Measurements from ENCODE around the gene PAX8.

PAX8 gene

DNA sequence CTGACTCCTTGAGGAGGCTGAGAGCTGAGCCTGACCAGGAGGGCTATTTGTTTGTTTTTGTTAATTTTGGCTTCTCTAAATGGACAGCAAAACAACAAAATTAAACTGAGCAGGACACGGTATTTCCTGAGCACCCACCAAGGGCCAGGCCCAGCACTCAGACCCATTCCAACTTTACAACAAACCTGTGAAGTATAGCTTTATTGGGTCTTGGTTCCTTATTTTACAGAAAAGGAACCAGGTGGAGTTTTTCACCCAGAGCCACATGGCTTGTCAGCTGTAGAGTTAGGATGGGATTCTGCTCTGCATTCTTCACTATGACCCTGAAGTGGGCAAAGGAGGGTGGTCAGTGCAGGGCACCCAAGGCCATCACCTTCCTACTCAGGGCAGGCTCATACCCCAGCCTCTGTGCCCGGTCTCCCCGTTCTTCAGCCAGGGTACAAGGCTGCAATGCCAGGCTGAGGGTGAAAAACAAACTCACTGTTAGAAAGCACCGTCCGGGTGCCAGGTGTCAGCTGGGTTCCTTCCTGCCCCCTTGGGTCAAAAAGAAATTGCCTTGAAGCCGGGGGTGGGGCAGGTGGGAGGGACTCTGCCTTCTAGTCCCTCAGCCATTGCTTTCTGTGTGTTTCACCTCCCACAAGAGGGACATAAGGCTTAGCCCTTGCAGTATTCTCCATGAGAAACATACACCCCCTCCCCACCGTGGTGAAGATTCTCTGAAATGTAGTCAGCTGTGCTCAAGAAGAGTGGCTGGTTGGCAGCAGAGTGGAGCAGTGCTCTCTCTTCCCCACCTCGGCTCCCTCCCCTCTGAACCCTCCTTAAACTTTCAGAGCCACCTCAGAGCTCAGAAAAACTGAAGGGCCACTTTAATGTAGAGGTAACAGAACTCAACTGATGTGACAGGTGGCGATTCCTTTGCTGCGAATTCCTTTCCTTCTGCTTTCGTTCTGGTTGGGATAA, 102.7 kb downstream of the PAX8 start:
- Histone ChIP-seq H3K9me3 (ENCODE audit: control insufficient read depth, low read length) (no peaks in the 10 kb centered on the region), H3K4me3 (ENCODE audit: low read length) (no peak overlapping the region), H3K36me3 (ENCODE audit: control insufficient read depth, insufficient read depth, low read length, severe bottlenecking) (no peaks in the 10 kb centered on the region), H3K4me1 (ENCODE audit: control insufficient read depth, insufficient read depth, low read length) (no peaks in the 10 kb centered on the region), H3K9ac (ENCODE audit: low read length) (no peak overlapping the region), H3K27me3 (replicated peaks; ENCODE audit: control insufficient read depth, insufficient read depth, low read length) (peaks cover 7% of the 10 kb centered on the region)
- no peak for DNase-seq (ENCODE audit: low read depth)

DNA sequence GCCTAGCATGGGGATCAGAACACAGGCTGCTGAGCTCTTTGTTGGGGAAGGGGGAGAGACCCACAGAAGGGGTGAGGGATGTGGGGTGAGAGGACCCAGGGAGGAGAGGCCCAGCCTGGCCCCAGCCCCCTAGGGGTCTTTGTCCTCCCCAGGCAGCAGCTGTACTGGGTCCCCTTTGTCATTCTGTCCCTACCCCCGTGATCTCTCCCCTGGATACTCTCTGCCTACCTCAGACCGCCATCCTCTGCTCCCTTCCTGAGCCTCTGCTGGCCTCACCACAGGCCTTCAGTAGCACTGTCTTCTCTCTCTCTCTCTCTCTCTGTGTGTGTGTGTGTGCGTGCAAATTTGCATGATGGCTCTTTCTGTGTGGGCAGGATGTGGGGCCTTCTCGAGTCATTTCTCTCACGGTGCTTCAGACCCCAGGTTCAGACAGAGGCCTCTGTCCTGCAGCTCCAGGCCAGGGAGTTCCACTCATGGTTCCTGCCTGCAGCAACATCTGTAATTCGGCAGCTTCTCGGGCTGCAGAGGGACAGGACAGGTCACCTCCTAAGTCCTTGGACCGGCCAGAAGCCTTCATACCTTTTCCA, 103.6 kb downstream of the PAX8 start:
- Histone ChIP-seq H3K4me1 (ENCODE audit: control insufficient read depth, insufficient read depth, low read length) (no peaks in the 10 kb centered on the region), H3K4me3 (ENCODE audit: low read length) (no peak overlapping the region), H3K36me3 (ENCODE audit: control insufficient read depth, insufficient read depth, low read length, severe bottlenecking) (no peaks in the 10 kb centered on the region), H3K9me3 (ENCODE audit: control insufficient read depth, low read length) (no peaks in the 10 kb centered on the region), H3K9ac (ENCODE audit: low read length) (no peak overlapping the region), H3K27me3 (replicated peaks; ENCODE audit: control insufficient read depth, insufficient read depth, low read length) (peaks cover 7% of the 10 kb centered on the region)
- no peak for DNase-seq (ENCODE audit: low read depth)

DNA sequence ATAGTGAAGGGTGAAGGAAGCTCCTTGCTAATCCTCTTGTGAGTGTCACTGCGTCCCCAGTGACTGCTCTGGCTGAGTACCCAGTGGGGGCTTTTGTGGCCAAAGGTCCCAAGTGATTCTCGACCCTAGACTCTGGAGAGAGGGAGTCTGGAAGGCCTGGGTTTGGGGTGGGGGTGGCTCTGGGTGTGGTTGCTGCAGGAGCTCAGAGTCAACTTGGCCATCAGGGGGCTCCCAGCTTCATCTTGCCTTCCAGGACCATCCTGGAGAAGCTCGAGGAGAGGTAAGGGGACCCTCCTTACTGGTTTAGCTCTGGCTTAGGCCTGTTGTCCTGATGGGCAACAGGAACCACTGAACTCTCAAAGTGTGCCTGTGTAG, 104.4 kb downstream of the PAX8 start:
- no peak overlapping the region for H3K9ac ChIP-seq (ENCODE audit: low read length)
- H3K9me3 ChIP-seq (ENCODE audit: control insufficient read depth, low read length) = no peaks in the 10 kb centered on the region
- DNase-seq (ENCODE audit: low read depth) = no peak
- H3K36me3 ChIP-seq (ENCODE audit: control insufficient read depth, insufficient read depth, low read length, severe bottlenecking) = no peaks in the 10 kb centered on the region
- no peaks in the 10 kb centered on the region for H3K4me1 ChIP-seq (ENCODE audit: control insufficient read depth, insufficient read depth, low read length)
- peaks cover 7% of the 10 kb centered on the region for H3K27me3 ChIP-seq (replicated peaks; ENCODE audit: control insufficient read depth, insufficient read depth, low read length)
- H3K4me3 ChIP-seq (ENCODE audit: low read length) = no peak overlapping the region

DNA sequence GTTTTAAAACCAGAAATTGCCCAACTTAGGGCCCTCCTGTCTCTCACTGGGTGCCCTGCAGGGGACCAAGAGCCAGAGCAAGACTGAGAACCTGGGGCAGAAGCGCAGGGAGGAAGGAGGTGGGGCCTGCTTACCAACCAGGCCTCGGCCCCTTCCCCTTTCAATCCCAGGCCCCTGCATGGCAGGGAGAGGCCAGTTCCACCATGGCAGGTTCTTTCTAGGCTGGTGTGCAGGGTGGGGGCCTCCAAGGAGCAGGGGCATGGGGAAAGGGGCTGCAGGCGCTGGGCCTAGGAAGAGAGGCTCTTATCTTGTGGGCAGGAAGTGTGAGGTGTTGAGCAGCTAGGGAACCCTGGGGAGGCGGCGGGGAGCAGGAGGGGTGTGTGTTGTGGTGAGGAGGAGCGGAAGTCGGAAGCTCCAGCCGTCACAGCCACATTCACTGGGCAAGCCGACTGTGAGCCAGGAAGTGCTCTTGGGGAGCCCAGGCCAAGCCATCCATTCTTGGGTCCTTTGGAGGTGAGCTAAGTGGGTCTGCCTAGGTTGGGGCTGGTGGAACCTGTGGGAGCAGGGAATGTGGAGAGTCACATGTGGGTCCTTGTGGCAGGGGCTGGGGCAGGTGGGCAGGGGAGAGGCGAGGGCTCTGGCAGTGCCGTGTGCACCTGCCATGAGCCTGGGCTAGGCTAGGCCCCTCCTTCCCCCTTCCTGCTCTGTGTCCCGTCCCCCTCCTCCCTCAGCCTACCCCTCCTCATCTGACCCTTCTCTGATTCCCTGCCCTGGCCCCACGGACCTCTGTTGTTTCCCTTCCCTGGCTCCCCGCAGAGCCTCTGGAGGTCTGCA, 105.0 kb downstream of the PAX8 start, which contains the start of gene PSD4:
Gene PSD4, plus strand, starts transcription at position 430 of the 834 bp plus-strand sequence. CDS start 8,486 bp downstream, outside the sequence.
- Histone ChIP-seq H3K27me3 (replicated peaks; ENCODE audit: control insufficient read depth, insufficient read depth, low read length) (peaks cover 7% of the 10 kb centered on the region), H3K36me3 (ENCODE audit: control insufficient read depth, insufficient read depth, low read length, severe bottlenecking) (no peaks in the 10 kb centered on the region), H3K9me3 (ENCODE audit: control insufficient read depth, low read length) (no peaks in the 10 kb centered on the region), H3K4me3 (ENCODE audit: low read length) (no peak within 1 kb of the TSS), H3K9ac (ENCODE audit: low read length) (no peak within 1 kb of the TSS), H3K4me1 (ENCODE audit: control insufficient read depth, insufficient read depth, low read length) (no peaks in the 10 kb centered on the region)
- DNase-seq (ENCODE audit: low read depth) = no peak

DNA sequence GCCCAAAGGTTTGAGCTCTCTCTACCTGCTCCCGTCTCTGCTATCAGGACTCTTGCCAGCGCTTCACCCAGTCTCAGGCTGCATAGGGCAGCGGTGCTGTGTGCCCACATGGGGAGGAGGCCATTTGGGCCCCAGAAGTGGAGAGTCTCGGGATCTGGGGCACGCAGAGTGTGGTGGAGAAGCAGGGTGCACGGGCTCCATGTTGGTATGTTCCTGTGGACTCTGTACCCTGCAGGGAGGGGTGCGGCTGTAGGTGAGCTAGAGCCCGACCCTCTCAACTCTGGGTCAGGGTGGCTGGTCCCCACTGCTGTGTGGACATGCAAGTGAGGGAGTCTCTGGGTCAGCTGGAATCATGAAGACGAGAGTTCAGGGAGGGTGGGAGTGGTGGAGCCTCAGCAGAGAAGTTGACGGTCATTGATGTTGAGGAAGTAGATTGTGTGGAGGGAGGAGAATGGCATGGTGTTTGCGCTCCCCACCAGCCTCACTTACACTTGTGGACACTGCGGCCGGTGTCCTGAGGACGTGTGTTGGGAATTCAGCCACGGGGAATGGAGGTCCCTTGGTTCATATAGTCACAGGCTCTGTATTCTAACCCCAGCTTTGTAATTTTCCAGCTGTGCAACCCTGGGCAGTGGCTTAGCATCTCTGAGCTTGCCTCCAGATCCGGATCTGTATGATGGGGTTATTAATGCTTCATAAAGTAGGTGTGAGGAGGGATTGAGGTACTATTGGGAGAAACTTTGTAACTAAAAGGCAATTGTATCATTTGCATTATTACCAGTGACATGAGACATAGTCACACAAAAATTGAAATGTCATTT, 105.8 kb downstream of the PAX8 start:
- Histone ChIP-seq H3K9me3 (ENCODE audit: control insufficient read depth, low read length) (no peaks in the 10 kb centered on the region), H3K9ac (ENCODE audit: low read length) (no peak overlapping the region), H3K27me3 (replicated peaks; ENCODE audit: control insufficient read depth, insufficient read depth, low read length) (peaks cover 7% of the 10 kb centered on the region), H3K4me3 (ENCODE audit: low read length) (no peak overlapping the region), H3K36me3 (ENCODE audit: control insufficient read depth, insufficient read depth, low read length, severe bottlenecking) (no peaks in the 10 kb centered on the region), H3K4me1 (ENCODE audit: control insufficient read depth, insufficient read depth, low read length) (no peaks in the 10 kb centered on the region)
- DNase-seq (ENCODE audit: low read depth) = no peak

DNA sequence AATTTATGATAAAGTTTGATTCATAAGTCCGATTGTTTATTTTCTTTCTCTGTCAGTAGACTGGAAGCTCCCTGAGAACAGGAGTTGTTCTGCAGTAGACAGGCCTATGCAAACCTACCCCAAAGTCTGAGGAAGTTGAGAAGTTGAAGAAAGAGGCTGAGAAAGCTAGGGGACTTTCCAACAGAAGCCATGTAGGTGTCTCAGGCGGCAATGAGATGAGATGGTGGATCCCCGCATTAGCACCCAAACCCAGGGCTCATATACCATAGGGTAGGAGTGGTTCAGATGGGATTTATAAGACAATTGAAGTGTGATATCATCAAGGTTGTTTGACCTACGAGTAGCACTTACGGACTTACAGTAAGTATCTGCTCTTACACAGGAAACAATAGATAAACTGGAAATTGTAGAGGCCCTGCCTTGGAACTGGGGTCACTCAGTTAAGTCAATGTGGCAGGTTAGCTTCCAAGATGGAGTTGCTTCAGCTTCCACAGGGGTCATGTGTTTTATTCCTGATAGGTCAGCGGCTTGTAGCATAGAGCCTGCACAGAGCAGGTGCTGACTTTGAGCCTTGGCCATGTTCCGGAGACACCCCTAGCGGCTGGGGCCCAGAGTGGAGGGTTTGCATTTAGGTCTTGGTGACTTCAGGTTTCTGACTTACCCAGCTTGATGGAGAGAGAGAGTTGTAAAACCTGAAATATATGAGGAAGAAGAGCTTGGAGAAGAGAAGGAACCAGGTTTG, 107.2 kb downstream of the PAX8 start:
- DNase-seq (ENCODE audit: low read depth) = no peak
- Histone ChIP-seq H3K27me3 (replicated peaks; ENCODE audit: control insufficient read depth, insufficient read depth, low read length) (peaks cover 6% of the 10 kb centered on the region), H3K4me3 (ENCODE audit: low read length) (no peak overlapping the region), H3K36me3 (ENCODE audit: control insufficient read depth, insufficient read depth, low read length, severe bottlenecking) (no peaks in the 10 kb centered on the region), H3K9me3 (ENCODE audit: control insufficient read depth, low read length) (no peaks in the 10 kb centered on the region), H3K9ac (ENCODE audit: low read length) (no peak overlapping the region), H3K4me1 (ENCODE audit: control insufficient read depth, insufficient read depth, low read length) (no peaks in the 10 kb centered on the region)

DNA sequence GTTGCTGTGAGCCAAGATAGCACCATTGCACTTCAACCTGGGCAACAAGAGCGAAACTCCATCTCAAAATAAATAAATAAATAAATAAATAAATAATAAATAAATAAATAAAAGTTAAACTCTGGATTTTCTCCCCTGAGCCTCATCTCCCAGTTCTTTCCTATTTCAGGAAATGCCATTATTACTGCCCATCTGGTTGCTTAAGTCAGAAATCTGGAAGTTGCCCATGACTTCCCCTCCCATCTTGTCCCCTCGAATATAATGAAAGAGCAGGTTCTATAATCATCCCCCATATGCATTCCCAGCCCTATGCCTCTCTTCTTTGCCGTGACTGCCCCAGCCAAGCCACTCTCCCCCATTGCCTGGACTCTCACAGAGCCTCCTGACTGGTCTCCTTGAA, 109.1 kb downstream of the PAX8 start:
- no peaks in the 10 kb centered on the region for H3K9me3 ChIP-seq (ENCODE audit: control insufficient read depth, low read length)
- no peaks in the 10 kb centered on the region for H3K27me3 ChIP-seq (replicated peaks; ENCODE audit: control insufficient read depth, insufficient read depth, low read length)

DNA sequence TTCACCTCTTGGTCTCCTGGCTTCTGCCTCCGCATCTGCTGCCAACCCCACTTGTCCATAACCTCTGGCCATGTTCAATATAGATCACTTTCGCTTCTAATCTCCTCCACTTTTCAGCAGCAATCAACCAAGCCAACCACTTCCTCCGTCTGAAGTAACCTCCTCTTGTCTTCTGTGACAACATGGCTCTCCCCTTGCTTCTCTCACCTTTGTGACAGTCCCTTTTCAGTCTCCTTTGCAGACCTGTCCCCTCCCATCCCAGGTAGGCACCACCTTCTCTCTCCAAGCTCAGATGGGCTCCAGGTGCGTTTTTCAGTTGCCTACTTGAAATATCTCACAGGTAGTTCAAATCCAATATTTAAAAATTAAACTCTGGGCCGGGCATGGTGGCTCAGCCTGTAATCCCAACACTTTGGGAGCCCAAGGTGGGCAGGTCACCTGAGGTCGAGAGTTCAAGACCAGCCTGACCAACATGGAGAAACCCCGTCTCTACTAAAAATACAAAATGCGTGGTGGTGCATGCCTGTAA, 109.7 kb downstream of the PAX8 start:
- Histone ChIP-seq H3K4me1 (ENCODE audit: control insufficient read depth, insufficient read depth, low read length) (no peaks in the 10 kb centered on the region), H3K4me3 (ENCODE audit: low read length) (no peak overlapping the region), H3K27me3 (replicated peaks; ENCODE audit: control insufficient read depth, insufficient read depth, low read length) (no peaks in the 10 kb centered on the region), H3K9ac (ENCODE audit: low read length) (no peak overlapping the region), H3K36me3 (ENCODE audit: control insufficient read depth, insufficient read depth, low read length, severe bottlenecking) (no peaks in the 10 kb centered on the region), H3K9me3 (ENCODE audit: control insufficient read depth, low read length) (no peaks in the 10 kb centered on the region)
- DNase-seq (ENCODE audit: low read depth) = no peak

More for the DNA sequence above, 109.1 kb downstream of the PAX8 start:
- Histone ChIP-seq H3K4me1 (ENCODE audit: control insufficient read depth, insufficient read depth, low read length) (no peaks in the 10 kb centered on the region), H3K9ac (ENCODE audit: low read length) (no peak overlapping the region), H3K4me3 (ENCODE audit: low read length) (no peak overlapping the region), H3K36me3 (ENCODE audit: control insufficient read depth, insufficient read depth, low read length, severe bottlenecking) (no peaks in the 10 kb centered on the region)
- no peak for DNase-seq (ENCODE audit: low read depth)

DNA sequence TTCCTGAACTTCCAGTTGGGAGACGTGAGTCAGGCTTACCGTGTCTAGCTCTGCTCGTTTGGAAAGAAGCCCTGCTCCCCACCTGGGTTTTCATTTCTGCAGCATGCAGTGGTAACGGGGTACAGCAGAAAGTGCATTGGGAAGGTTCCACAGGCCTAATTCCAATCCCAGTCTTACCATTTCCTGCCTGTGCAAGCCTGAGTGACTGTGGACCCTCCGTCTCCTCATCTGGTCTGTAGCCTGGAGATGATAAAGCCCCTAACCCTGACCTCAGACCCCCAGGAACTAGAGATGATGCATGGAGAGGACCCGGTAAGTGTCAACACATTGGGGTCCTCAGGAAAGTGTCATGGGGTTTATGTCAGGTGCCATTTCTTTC, 110.8 kb downstream of the PAX8 start:
- no peak overlapping the region for H3K4me3 ChIP-seq (ENCODE audit: low read length)
- no peaks in the 10 kb centered on the region for H3K36me3 ChIP-seq (ENCODE audit: control insufficient read depth, insufficient read depth, low read length, severe bottlenecking)
- no peaks in the 10 kb centered on the region for H3K27me3 ChIP-seq (replicated peaks; ENCODE audit: control insufficient read depth, insufficient read depth, low read length)
- no peaks in the 10 kb centered on the region for H3K4me1 ChIP-seq (ENCODE audit: control insufficient read depth, insufficient read depth, low read length)
- DNase-seq (ENCODE audit: low read depth) = no peak
- no peak overlapping the region for H3K9ac ChIP-seq (ENCODE audit: low read length)
- no peaks in the 10 kb centered on the region for H3K9me3 ChIP-seq (ENCODE audit: control insufficient read depth, low read length)
